Ishikawa (cell line): ENCODE results near the gene ITIH6.

Source experiments
- CEBPB ChIP-seq: IDR thresholded peaks from 2 replicates; pipeline ENCODE4 v1.6.1; 2012
- CREB1 ChIP-seq: IDR thresholded peaks from 2 replicates; pipeline ENCODE4 v1.6.1; 2012; ENCODE audit warnings: low read depth
- EP300 ChIP-seq: IDR thresholded peaks from 2 replicates; pipeline ENCODE4 v1.6.1; 2012; ENCODE audit warnings: borderline replicate concordance
- FOXM1 ChIP-seq: IDR thresholded peaks from 2 replicates; pipeline ENCODE4 v1.6.1; 2012; ENCODE audit warnings: low read depth, borderline replicate concordance
- MAX ChIP-seq: IDR thresholded peaks from 2 replicates; pipeline ENCODE4 v1.6.1; 2012
- RAD21 ChIP-seq: IDR thresholded peaks from 2 replicates; pipeline ENCODE4 v1.6.1; 2012; ENCODE audit warnings: low read depth
- REST ChIP-seq: IDR thresholded peaks from 2 replicates; pipeline ENCODE4 v1.6.1; 2012; ENCODE audit warnings: low read depth, mild to moderate bottlenecking
- TAF1 ChIP-seq: IDR thresholded peaks from 2 replicates; pipeline ENCODE4 v1.6.1; 2012; ENCODE audit warnings: low read depth, mild to moderate bottlenecking
- TEAD4 ChIP-seq: IDR thresholded peaks from 2 replicates; pipeline ENCODE4 v1.6.1; 2012
- YY1 ChIP-seq: IDR thresholded peaks from 2 replicates; pipeline ENCODE4 v1.6.1; 2012; ENCODE audit warnings: low read depth
- ZBTB7A ChIP-seq: IDR thresholded peaks from 2 replicates; pipeline ENCODE4 v1.6.1; 2012; ENCODE audit warnings: low read depth

DNA sequence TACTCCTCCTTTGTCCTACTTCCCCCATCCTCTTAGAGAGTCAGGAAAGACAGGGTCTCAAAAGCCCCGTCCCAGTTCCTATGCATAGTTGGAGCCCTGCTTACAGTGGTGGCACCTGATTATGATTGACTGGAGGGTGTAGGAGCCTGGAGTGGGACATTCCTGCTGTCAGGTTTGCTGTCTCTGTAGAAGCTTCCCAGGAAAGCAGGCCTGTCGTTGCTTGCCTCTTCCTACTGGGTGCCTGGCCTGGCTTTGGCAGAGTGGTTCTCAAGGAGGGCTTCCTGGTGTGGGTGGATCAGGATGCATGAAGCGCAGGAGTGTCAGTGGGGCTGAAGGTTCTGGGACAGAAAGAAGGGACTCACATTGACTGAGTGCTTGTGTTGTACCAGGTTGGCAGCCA is 14.3 kb upstream of the ITIH6 start:
- no peak for TF ChIP-seq EP300
- no peak for TF ChIP-seq RAD21
- no peak for TF ChIP-seq YY1
- TF ChIP-seq REST: no peak
- TF ChIP-seq MAX: no peak
- TF ChIP-seq ZBTB7A: no peak
- no peak for TF ChIP-seq FOXM1
- no peak for TF ChIP-seq TEAD4
- TF ChIP-seq TAF1: no peak
- no peak for TF ChIP-seq CREB1
- TF ChIP-seq CEBPB: no peak
